ENCODE data around the gene ZFHX3. TPM values are rescaled to one million over a fixed set of nuclear protein-coding genes. Genes with fewer than 3 reads are reported as not detected.

Gene ZFHX3
- total and polyA plus RNA-seq, 9 of the 15 experiments (the other 6 are each of a cell fraction or from before 2014, with no cell fraction given), result 0.01 to 0.23 (median 0.06) TPM; not detected in 4

DNA sequence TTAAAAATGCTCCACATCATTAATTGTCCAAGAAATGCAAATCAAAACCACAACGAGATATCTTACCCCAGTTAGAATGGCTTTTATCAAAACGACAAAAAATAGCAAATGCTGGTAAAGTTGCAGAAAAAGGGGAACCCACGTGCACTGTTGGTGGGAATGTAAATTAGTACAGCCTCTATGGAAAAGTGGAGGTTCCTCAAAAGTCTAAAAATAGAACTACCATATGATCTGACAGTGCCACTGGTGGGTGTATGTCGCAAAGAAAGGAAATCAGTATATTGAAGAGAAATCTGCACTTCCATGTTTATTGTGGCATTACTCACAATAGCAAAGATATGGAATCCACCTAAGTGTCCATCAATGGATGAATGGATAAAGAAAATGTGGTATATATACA is 38.2 kb upstream of the ZFHX3 start (continued):
- no peak for TF ChIP-seq YY1 (IDR thresholded peaks at IDR 0.05; ENCODE audit: borderline replicate concordance in 1 of 3, control insufficient read depth in 1 of 3, extremely low read depth in 1 of 3, insufficient read depth in 3 of 3, insufficient read length in 1 of 3, insufficient replicate concordance in 2 of 3, low read depth in 1 of 3, low read length in 2 of 3)

DNA sequence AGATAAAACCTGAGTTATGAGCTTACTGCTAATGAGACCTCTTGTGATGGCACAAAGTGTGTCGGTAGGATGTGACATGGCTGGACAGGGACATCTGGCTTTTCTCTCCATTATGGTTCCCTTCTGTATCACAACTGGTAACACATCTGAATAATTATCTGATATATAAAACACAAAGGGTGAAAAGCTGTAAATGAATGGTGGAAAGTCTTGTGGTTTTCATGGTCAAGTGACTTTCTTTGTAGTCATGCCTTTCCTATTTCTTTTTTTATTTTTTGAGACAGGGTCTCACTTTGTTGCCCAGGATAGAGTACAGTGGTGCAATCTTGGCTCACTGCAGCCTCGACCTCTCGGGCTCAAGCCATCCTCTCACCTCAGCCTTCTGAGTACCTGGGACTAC is 35.3 kb upstream of the ZFHX3 start:
- Histone ChIP-seq H3K27me3 (ENCODE audit: control insufficient read depth in 2 of 2, insufficient read depth in 2 of 2, low read length in 2 of 2) (no peaks in the 10 kb centered on the region; a peak in 2 of 5 replicates), H3K9me1 (ENCODE audit: control insufficient read depth, insufficient read depth, low read length) (no peaks in the 10 kb centered on the region), H3K9me3 (replicated peaks; ENCODE audit: control insufficient read depth, insufficient read depth, low read depth, low read length) (no peaks in the 10 kb centered on the region), H4K20me1 (replicated peaks; ENCODE audit: control insufficient read depth, insufficient read depth, low read length) (no peaks in the 10 kb centered on the region), H3K4me1 (replicated peaks in 1 of 2; ENCODE audit: control insufficient read depth in 2 of 2, insufficient read depth in 2 of 2, low read length in 2 of 2) (no peaks in the 10 kb centered on the region), H3K27ac (ENCODE audit: extremely low read depth, low read depth, low read length) (no peak overlapping the region), H3K4me2 (ENCODE audit: insufficient read depth, low read length) (no peak overlapping the region), H3K9ac (ENCODE audit: insufficient read depth in 1 of 2, low read depth in 2 of 2, low read length in 2 of 2) (no peak overlapping the region), H2AFZ (ENCODE audit: low read depth, low read length) (no peak overlapping the region), H3K79me2 (ENCODE audit: control insufficient read depth, insufficient read depth, low read length) (no peaks in the 10 kb centered on the region), H3K36me3 (ENCODE audit: control insufficient read depth, insufficient read depth, low read length) (no peaks in the 10 kb centered on the region), H3K4me3 (no peak overlapping the region)
- BruUV-seq (replicated peaks), result no TSS peak
- ATAC-seq (no peak), DNase-seq (ENCODE audit: extremely low read depth in 1 of 4, low spot score in 3 of 4) (no peak), FAIRE-seq (no peak)
- intact Hi-C loops (cut with micrococcal nuclease) (no loop called here), in situ Hi-C loops (cut with MboI) (no loop called here)
- CTCF ChIA-PET (ENCODE audit: low intra/inter-chr PET ratio), result no interaction called here
- POLR2A ChIA-PET, result no interaction called here
- 0% methylated on average over 3 of the region's 3 CpGs for WGBS (ENCODE audit: insufficient coverage, low coverage, missing lambda C conversion rate)
- no peak for TF ChIP-seq TEAD4 (IDR thresholded peaks at IDR 0.05; ENCODE audit: low read length)
- no peak for TF ChIP-seq TEAD4 (CRISPR knock-in tag; IDR thresholded peaks at IDR 0.05; ENCODE audit: borderline replicate concordance)
- no peak for TF ChIP-seq JUNB (CRISPR knock-in tag; conservative IDR thresholded peaks at IDR 0.05)
- TF ChIP-seq, protein P1, sequence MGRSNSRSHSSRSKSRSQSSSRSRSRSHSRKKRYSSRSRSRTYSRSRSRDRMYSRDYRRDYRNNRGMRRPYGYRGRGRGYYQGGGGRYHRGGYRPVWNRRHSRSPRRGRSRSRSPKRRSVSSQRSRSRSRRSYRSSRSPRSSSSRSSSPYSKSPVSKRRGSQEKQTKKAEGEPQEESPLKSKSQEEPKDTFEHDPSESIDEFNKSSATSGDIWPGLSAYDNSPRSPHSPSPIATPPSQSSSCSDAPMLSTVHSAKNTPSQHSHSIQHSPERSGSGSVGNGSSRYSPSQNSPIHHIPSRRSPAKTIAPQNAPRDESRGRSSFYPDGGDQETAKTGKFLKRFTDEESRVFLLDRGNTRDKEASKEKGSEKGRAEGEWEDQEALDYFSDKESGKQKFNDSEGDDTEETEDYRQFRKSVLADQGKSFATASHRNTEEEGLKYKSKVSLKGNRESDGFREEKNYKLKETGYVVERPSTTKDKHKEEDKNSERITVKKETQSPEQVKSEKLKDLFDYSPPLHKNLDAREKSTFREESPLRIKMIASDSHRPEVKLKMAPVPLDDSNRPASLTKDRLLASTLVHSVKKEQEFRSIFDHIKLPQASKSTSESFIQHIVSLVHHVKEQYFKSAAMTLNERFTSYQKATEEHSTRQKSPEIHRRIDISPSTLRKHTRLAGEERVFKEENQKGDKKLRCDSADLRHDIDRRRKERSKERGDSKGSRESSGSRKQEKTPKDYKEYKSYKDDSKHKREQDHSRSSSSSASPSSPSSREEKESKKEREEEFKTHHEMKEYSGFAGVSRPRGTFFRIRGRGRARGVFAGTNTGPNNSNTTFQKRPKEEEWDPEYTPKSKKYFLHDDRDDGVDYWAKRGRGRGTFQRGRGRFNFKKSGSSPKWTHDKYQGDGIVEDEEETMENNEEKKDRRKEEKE (IDR thresholded peaks at IDR 0.05; ENCODE audit: borderline replicate concordance in 1 of 2, control insufficient read depth in 1 of 2, low read depth in 2 of 2, low read length in 1 of 2), result no peak
- no peak for TF ChIP-seq NFE2 (IDR thresholded peaks at IDR 0.05; ENCODE audit: low read depth)
- TF ChIP-seq PHF20 (IDR thresholded peaks at IDR 0.05; ENCODE audit: partially characterized antibody), result no peak
- no peak for TF ChIP-seq ASH1L (IDR thresholded peaks at IDR 0.05; ENCODE audit: borderline replicate concordance, low read depth, partially characterized antibody)
- TF ChIP-seq, protein P2, sequence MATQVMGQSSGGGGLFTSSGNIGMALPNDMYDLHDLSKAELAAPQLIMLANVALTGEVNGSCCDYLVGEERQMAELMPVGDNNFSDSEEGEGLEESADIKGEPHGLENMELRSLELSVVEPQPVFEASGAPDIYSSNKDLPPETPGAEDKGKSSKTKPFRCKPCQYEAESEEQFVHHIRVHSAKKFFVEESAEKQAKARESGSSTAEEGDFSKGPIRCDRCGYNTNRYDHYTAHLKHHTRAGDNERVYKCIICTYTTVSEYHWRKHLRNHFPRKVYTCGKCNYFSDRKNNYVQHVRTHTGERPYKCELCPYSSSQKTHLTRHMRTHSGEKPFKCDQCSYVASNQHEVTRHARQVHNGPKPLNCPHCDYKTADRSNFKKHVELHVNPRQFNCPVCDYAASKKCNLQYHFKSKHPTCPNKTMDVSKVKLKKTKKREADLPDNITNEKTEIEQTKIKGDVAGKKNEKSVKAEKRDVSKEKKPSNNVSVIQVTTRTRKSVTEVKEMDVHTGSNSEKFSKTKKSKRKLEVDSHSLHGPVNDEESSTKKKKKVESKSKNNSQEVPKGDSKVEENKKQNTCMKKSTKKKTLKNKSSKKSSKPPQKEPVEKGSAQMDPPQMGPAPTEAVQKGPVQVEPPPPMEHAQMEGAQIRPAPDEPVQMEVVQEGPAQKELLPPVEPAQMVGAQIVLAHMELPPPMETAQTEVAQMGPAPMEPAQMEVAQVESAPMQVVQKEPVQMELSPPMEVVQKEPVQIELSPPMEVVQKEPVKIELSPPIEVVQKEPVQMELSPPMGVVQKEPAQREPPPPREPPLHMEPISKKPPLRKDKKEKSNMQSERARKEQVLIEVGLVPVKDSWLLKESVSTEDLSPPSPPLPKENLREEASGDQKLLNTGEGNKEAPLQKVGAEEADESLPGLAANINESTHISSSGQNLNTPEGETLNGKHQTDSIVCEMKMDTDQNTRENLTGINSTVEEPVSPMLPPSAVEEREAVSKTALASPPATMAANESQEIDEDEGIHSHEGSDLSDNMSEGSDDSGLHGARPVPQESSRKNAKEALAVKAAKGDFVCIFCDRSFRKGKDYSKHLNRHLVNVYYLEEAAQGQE (IDR thresholded peaks at IDR 0.05; ENCODE audit: borderline replicate concordance), result no peak
- TF ChIP-seq, protein P2 (CRISPR knock-in tag; IDR thresholded peaks at IDR 0.05; ENCODE audit: low read depth), result no peak

All from K562 (cell line).